MM.1S (cell line): ENCODE results near the gene GIPC3.

Source experiments
- EZH2 ChIP-seq: fragments of 300-600 bp; sonication (generic); optimal IDR thresholded peaks from 2 replicates; pipeline ENCODE3; 2017; ENCODE audit warnings: low read depth, mild to moderate bottlenecking, antibody characterized with exemption, low read length, mixed read lengths
- TF ChIP-seq, protein P1 (sequence below): fragments of 300-600 bp; sonication (generic); IDR thresholded peaks from 2 replicates; pipeline ENCODE4 v1.5.1; 2016; ENCODE audit warnings: antibody characterized with exemption, low read length, mixed read lengths

- TF ChIP-seq, protein P1, sequence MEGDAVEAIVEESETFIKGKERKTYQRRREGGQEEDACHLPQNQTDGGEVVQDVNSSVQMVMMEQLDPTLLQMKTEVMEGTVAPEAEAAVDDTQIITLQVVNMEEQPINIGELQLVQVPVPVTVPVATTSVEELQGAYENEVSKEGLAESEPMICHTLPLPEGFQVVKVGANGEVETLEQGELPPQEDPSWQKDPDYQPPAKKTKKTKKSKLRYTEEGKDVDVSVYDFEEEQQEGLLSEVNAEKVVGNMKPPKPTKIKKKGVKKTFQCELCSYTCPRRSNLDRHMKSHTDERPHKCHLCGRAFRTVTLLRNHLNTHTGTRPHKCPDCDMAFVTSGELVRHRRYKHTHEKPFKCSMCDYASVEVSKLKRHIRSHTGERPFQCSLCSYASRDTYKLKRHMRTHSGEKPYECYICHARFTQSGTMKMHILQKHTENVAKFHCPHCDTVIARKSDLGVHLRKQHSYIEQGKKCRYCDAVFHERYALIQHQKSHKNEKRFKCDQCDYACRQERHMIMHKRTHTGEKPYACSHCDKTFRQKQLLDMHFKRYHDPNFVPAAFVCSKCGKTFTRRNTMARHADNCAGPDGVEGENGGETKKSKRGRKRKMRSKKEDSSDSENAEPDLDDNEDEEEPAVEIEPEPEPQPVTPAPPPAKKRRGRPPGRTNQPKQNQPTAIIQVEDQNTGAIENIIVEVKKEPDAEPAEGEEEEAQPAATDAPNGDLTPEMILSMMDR: no peak
- no peak for TF ChIP-seq EZH2
Measured at GRCh38 chr19:3621689-3622088, 36.4 kb downstream of the GIPC3 start.
